GM12892 (cell line): ENCODE results near the gene CDK19.
A peak's percentile ranks its signal among the peaks of the same experiment; 100 is the strongest.
"Not testable (repeated sequence)": the region's sequence is repeated elsewhere in the genome, so short reads cannot be mapped to it uniquely, and the experiment has no call there.

Experiments
- DNase-seq: peaks from one replicate; pipeline ENCODE4 v3.0.0; 2011; ENCODE audit not compliant: insufficient read length
- FAIRE-seq: peaks from 2 replicates; lab custom pipeline; 2011; peaks lifted over from hg19 to GRCh38; lab: Jason Lieb, UNC
- POLR2A ChIP-seq: IDR thresholded peaks from 2 replicates; pipeline ENCODE4 v1.6.1; 2011; ENCODE audit warnings: low read depth, low read length, control low read depth
- POLR2AphosphoS5 ChIP-seq: IDR thresholded peaks from 2 replicates; pipeline ENCODE4 v1.6.1; 2011; ENCODE audit warnings: low read depth, low read length, control low read depth
- TAF1 ChIP-seq: IDR thresholded peaks from 2 replicates; pipeline ENCODE4 v1.6.1; 2011; ENCODE audit warnings: low read depth, mild to moderate bottlenecking, control low read depth, low read length, borderline replicate concordance

The CDK19 gene

GRCh38 chr6:110596354-110596753 lies 218.9 kb downstream of the CDK19 start:
- TF ChIP-seq POLR2AphosphoS5: no peak
- TF ChIP-seq POLR2A: no peak
- no peak for TF ChIP-seq TAF1
- no peak for FAIRE-seq
- DNase-seq: no peak

- FAIRE-seq (no peak), DNase-seq (no peak)
- TF ChIP-seq TAF1: no peak
- no peak for TF ChIP-seq POLR2AphosphoS5
- TF ChIP-seq POLR2A: no peak
These were observed 220.2 kb downstream of the CDK19 start for GRCh38 chr6:110595112-110595511.

DNA sequence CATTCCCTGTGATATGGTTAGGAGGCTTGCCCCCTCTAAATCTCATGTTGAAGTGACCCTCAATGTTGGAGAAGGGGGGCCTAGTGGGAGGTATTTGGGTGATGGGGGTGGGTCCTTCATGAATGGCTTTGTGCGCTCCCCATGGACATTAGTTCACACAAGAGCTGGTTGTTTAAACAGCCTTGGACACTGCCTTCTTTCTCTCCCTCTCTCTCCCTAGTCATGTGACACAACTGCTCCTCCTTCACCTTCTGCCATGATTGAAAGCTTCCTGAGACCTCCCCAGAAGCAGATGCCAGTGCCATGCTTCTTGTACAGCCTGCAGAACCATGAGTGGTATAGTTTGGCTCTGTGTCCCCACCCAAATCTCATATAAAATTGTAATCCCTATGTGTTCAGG lies 221.6 kb downstream of the CDK19 start:
- TF ChIP-seq TAF1 (no peak), POLR2AphosphoS5 (no peak), POLR2A (no peak)
- FAIRE-seq (no peak), DNase-seq (no peak)

GRCh38 chr6:110592765-110593164 lies 222.5 kb downstream of the CDK19 start:
- TF ChIP-seq POLR2AphosphoS5: no peak
- TF ChIP-seq POLR2A: no peak
- TF ChIP-seq TAF1: no peak
- DNase-seq: no peak
- no peak for FAIRE-seq

GRCh38 chr6:110590821-110591351 lies 224.4 kb downstream of the CDK19 start:
- FAIRE-seq (peak; percentile 67), DNase-seq (no peak)
- TF ChIP-seq POLR2AphosphoS5 (no peak), POLR2A (no peak), TAF1 (no peak)

DNA sequence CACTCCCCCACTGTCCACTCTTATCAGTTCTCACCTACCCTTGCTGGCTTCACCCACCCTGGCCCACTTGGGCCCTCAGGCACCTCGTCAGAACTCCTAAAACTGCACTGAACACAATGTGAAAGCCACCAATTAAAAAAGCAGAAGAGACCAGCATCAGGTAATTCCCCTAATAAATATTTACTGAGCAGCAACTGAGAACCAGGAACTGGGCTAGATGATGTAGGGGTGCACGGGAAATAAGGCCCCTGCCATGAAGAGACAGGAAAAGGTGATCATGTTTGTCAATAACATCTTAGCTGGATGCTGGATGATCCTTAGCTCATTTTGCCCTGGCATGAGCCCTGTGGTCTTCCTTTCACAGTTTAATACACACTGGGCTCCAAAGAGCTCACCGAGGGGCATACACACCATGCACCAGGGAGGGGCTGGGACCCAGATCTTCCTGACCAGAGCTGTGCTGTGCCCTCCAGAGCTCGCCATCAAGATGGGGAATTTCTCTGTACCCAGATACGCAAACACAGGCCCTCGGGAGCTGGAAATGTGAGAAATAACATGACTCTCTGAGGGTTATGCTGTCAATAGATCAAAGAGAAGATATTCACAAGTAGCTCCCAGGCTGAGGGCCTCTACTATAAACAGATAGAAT lies 225.3 kb downstream of the CDK19 start:
- FAIRE-seq: peak; percentile 86
- DNase-seq: peak; percentile 23
- TF ChIP-seq POLR2A (no peak), POLR2AphosphoS5 (peak; percentile 27; the same call in 1 of the 2 replicates)

- TF ChIP-seq TAF1: no peak
- TF ChIP-seq POLR2AphosphoS5: no peak
- TF ChIP-seq POLR2A: no peak
- DNase-seq (no peak), FAIRE-seq (peak; percentile 48)
These were observed 227.9 kb downstream of the CDK19 start for GRCh38 chr6:110587328-110587727.

GRCh38 chr6:110581679-110582078 lies 233.6 kb downstream of the CDK19 start:
- TF ChIP-seq POLR2A: no peak
- TF ChIP-seq POLR2AphosphoS5: no peak
- TF ChIP-seq TAF1: no peak
- DNase-seq: no peak
- FAIRE-seq: no peak

DNA sequence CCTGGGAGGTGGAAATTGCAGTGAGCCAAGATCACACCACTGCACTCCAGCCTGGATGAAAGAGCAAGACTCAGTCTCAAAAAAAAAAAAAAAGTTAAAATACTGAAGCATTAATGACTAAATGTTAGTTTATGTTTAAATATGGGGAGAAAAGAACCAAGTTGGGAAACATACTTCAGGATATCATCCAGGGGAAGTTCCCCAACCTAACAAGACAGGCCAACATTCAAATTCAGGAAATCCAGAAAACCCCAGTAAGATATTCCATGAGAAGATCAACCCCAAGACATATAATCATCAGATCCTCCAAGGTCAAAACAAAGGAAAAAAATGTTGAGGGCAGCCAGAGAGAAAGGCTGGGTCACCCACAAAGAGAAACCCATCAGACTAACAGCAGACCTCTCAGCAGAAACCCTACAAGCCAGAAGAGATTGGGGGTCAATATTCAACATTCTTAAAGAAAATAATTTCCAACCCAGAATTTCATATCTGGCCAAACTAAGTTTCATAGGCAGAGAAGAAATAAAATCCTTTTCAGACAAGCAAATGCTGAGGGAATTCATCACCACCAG lies 237.6 kb downstream of the CDK19 start:
- FAIRE-seq, DNase-seq: not testable (repeated sequence)

- FAIRE-seq (no peak), DNase-seq (no peak)
- TF ChIP-seq POLR2AphosphoS5: no peak
These were observed 239.3 kb downstream of the CDK19 start for GRCh38 chr6:110575925-110576463.

DNA sequence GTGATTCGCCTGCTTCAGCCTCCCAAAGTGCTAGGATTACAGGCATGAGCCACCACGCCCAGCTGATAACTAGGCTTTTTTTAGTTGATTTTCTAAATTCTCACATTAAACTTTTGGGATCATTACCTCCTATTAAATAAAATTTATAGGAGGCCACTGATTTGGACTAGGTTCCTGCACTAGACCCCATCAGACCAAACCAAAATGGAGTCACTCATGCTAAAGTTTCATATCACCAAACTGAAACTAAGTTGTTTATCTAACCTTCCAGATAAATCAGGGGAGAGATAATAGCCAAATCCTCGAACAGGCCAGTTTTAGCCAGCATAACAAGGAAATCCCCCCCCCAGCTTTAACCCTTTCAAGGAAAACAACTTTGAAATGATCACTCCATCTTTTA lies 240.5 kb downstream of the CDK19 start:
- no peak for TF ChIP-seq TAF1
- TF ChIP-seq POLR2A: no peak
- TF ChIP-seq POLR2AphosphoS5: no peak
- DNase-seq: no peak
- FAIRE-seq: no peak

DNA sequence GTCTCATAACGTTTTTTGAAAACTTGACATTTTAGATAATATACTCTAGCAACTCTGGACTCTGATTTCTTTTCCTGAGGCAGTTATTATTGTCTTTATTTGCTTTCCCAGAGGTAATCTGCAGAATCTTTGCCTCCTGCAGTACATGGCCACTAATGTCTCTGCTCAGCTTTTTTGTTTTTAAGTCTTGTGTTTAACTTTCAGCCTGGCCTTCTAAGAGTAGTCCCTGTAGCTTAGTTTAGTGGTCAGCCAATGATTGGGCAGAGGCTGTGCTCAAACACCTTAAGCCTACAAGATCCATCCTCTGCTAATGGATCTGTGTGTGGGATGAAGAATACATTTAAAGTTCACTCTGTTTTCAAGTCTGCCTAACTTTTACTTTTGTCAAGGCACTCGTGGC lies 241.7 kb downstream of the CDK19 start:
- TF ChIP-seq TAF1 (no peak), POLR2AphosphoS5 (no peak), POLR2A (no peak)
- no peak for DNase-seq
- no peak for FAIRE-seq
